ENCODE data around the gene OAS2.

OAS2 gene

GRCh38 chr12:113056631-113057488 is 78.5 kb downstream of the OAS2 start, which contains the start of gene DTX1:
Gene DTX1, plus strand, starts transcription at chr12:113056730. Its CDS starts 1,463 bp downstream, at chr12:113058193.
- Mint-ChIP-seq H3K9me3 (no peaks in the 10 kb centered on the region), H3K4me3 (peak within 1 kb of the TSS; percentile 52), H3K27me3 (peaks cover 47% of the 10 kb centered on the region), H3K36me3 (no peaks in the 10 kb centered on the region), H3K27ac (no peak within 1 kb of the TSS), H3K4me1 (peaks cover 4% of the 10 kb centered on the region)
- CTCF ChIA-PET, result no interaction called here
- peak; percentile 43 for DNase-seq

GRCh38 chr12:113057565-113058485 is 79.5 kb downstream of the OAS2 start:
- DNase-seq, result no peak
- Mint-ChIP-seq H3K36me3 (no peaks in the 10 kb centered on the region), H3K27ac (no peak overlapping the region), H3K27me3 (peaks cover 44% of the 10 kb centered on the region), H3K4me1 (peaks cover 4% of the 10 kb centered on the region), H3K9me3 (no peaks in the 10 kb centered on the region), H3K4me3 (peak overlapping the region; percentile 19)
- CTCF ChIA-PET, result no interaction called here

- Mint-ChIP-seq H3K4me3 (no peak overlapping the region), H3K4me1 (peaks cover 4% of the 10 kb centered on the region), H3K36me3 (no peaks in the 10 kb centered on the region), H3K27ac (no peak overlapping the region), H3K27me3 (peaks cover 43% of the 10 kb centered on the region), H3K9me3 (no peaks in the 10 kb centered on the region)
- CTCF ChIA-PET, result no interaction called here
- DNase-seq, result no peak
Measured at GRCh38 chr12:113058553-113058952, 80.2 kb downstream of the OAS2 start.

GRCh38 chr12:113059071-113059595 is 80.8 kb downstream of the OAS2 start:
- H3K27ac Mint-ChIP-seq, result no peak overlapping the region
- DNase-seq, result no peak
- peaks cover 4% of the 10 kb centered on the region for H3K4me1 Mint-ChIP-seq
- CTCF ChIA-PET, result no interaction called here
- H3K4me3 Mint-ChIP-seq, result no peak overlapping the region
- peaks cover 42% of the 10 kb centered on the region for H3K27me3 Mint-ChIP-seq
- H3K9me3 Mint-ChIP-seq, result no peaks in the 10 kb centered on the region
- no peaks in the 10 kb centered on the region for H3K36me3 Mint-ChIP-seq

GRCh38 chr12:113060336-113060960 is 82.1 kb downstream of the OAS2 start:
- CTCF ChIA-PET, result no interaction called here
- no peaks in the 10 kb centered on the region for H3K9me3 Mint-ChIP-seq
- DNase-seq, result no peak
- peaks cover 4% of the 10 kb centered on the region for H3K4me1 Mint-ChIP-seq
- no peak overlapping the region for H3K4me3 Mint-ChIP-seq
- H3K27ac Mint-ChIP-seq, result no peak overlapping the region
- H3K27me3 Mint-ChIP-seq, result peaks cover 32% of the 10 kb centered on the region
- H3K36me3 Mint-ChIP-seq, result no peaks in the 10 kb centered on the region

- Mint-ChIP-seq H3K9me3 (no peaks in the 10 kb centered on the region), H3K4me1 (peaks cover 3% of the 10 kb centered on the region), H3K27me3 (peaks cover 25% of the 10 kb centered on the region), H3K36me3 (no peaks in the 10 kb centered on the region), H3K27ac (no peak overlapping the region), H3K4me3 (no peak overlapping the region)
- CTCF ChIA-PET, result no interaction called here
- no peak for DNase-seq
Measured at GRCh38 chr12:113061061-113061694, 82.9 kb downstream of the OAS2 start.
